GM08714 (cell line): ENCODE measurements around the gene PIAS1.

Source experiments
- H3K4me3 ChIP-seq: fragments of 200-500 bp; sonication (Bioruptor generic); 2 replicates; pipeline ENCODE4 v1.5.1; 2014; ENCODE audit warnings: mild to moderate bottlenecking, low read length, inconsistent platforms
- ZNF274 ChIP-seq: IDR thresholded peaks from 2 replicates; pipeline ENCODE4 v1.6.1; 2012; ENCODE audit warnings: mild to moderate bottlenecking, low read depth, low read length

PIAS1 gene

DNA sequence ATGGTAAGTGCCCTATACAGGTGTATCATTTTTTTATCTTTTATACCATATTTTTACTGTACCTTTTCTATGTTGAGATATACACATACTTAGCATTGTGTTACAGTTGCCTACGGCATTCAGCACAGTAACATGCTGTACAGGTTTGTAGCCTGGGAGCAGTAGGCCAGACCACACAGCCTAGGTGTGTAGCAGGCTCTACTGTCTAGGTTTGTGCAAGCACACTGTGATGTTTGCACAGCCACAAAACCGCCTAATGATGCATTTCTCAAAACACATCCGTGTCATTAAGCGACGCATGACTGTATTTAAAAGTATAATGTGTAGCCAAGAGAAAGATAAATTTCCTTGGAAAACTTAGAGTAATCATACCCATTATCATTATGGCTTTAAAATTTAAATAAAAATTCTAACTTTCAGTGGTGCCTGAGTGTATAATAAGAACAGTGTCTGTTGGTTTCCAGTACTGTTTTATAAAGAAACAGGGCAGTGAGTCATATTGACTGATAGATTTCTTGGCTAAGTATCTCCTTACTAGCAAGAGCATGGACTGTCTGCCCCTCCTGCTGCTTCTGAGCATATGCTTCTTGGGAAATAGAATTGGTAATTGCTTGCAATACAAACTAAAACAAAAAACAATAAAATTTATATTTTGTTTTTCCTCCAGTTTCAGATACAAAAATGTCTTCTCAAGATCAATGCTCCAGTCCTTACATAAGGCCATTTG is 132.7 kb downstream of the PIAS1 start:
- TF ChIP-seq ZNF274, result no peak
- H3K4me3 ChIP-seq, result no peak overlapping the region

DNA sequence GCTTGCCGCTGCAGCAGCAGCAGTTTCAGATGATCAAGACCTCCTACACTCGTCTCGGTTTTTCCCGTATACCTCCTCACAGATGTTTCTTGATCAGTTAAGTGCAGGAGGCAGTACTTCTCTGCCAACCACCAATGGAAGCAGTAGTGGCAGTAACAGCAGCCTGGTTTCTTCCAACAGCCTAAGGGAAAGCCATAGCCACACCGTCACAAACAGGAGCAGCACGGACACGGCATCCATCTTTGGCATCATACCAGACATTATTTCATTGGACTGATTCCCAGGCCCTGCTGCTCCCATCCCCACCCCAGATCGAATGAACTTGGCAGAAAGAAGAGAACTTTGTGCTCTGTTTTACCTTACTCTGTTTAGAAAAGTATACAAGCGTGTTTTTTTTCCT is 133.4 kb downstream of the PIAS1 start:
- TF ChIP-seq ZNF274, result no peak
- H3K4me3 ChIP-seq, result no peak overlapping the region

DNA sequence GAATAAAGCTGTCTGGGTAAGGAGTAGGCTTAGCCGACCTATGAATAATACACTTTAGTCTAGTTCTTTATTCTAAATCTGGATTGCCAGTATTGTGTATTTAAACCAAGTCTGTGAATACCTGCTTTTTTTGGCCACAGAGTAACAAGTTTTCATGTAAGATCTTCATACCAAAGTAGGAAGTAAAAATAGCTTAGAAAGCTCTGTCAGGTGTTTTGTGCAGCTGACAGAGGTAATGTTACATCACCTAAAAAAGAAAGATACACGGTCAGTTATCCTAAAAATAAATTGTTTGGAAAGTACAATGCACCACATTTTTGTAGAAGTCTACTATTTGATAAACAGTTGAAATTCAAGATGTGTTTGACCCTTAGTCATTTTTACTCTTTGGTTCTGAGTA is 134.5 kb downstream of the PIAS1 start:
- H3K4me3 ChIP-seq, result no peak overlapping the region
- TF ChIP-seq ZNF274, result no peak

DNA sequence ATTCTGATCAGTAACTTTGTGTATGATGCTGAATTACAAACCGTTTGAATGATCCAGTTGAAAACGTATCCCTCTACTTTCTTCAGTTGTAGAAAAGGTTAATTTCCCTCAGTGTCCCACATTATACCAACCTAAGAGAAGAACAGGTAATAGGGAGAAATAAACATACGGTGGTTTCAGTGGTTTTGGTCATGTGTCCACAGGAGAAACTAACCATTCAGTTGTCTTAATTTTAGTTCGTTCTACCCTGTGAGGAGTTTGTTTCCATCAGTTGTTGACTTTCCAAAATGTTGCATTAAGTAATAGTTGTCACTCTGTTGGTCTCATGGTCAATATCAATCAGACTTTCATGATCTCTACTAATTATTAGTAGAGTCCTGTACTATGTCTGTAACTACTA is 135.9 kb downstream of the PIAS1 start:
- H3K4me3 ChIP-seq, result no peak overlapping the region
- no peak for TF ChIP-seq ZNF274

DNA sequence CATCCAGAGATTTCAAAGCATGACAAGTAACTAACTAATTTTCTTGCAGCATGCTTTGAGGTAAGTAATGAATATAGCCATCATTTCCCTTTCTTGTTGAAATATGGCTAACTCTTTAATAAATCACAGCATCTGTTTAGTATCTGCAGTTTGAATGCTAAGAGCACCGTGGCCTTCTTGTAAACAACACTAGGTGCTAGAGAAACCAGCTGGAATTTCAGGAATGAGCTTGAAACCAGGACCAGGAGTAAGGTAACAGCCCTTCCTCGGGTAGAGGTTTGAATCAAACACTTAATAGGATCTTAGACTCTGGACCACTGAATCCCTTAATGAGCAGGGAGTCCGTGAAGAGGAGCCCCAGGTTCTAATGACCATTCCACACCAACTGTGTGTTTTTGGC is 137.4 kb downstream of the PIAS1 start:
- TF ChIP-seq ZNF274, result no peak
- no peak overlapping the region; the same call in 1 of the 2 replicates for H3K4me3 ChIP-seq

DNA sequence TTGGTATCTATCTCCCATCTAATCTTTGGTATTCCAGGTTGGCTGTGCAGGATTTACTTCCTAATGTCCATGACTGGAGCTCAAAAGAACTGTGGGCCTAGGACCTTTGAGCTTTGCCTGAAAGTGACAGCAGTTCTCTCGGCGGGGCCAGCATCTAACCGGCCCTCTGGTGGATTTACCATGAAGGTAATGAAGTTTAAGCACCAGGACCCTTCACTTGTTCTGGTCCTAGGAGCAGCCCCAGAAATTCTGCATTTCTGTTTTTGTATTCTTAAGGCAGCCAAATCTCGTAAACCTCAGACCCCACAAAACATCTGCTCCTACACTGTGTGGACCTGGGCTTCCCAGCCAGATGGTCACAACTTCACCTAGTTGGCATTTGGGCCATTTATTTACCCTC is 138.0 kb downstream of the PIAS1 start:
- no peak overlapping the region for H3K4me3 ChIP-seq
- TF ChIP-seq ZNF274, result no peak

DNA sequence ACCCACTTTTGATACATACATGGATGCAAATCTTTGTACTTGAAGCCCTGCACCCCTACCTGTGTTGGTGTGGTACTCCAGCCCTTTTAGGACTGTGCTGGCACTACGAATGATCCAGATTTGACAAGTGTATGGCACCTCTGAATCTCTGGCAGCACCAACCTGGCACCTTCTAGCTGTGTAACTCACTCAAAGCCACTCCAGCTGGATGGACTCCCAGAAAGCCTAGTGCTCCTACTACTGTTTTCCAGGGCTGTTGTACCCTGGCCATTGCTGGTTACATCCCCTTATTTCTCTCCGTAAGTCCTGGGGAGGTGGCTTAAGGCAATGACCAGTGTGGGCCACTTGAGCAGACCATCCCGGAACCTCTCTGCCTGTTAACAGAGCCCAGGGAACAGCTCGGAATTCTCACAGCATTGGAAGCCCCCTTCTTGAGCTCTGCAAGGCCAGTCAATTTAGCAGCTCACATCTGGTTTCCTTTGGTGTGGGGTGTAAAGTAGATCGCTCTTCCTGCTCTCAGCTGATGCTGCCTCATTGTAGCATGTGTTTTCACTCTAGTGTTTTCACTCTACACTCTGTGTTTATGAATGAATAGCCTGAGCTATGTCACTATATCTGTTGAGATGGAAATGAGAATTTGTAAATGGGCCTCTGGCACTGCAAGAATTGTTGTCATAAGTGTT is 138.8 kb downstream of the PIAS1 start:
- no peak for TF ChIP-seq ZNF274
- no peak overlapping the region for H3K4me3 ChIP-seq

DNA sequence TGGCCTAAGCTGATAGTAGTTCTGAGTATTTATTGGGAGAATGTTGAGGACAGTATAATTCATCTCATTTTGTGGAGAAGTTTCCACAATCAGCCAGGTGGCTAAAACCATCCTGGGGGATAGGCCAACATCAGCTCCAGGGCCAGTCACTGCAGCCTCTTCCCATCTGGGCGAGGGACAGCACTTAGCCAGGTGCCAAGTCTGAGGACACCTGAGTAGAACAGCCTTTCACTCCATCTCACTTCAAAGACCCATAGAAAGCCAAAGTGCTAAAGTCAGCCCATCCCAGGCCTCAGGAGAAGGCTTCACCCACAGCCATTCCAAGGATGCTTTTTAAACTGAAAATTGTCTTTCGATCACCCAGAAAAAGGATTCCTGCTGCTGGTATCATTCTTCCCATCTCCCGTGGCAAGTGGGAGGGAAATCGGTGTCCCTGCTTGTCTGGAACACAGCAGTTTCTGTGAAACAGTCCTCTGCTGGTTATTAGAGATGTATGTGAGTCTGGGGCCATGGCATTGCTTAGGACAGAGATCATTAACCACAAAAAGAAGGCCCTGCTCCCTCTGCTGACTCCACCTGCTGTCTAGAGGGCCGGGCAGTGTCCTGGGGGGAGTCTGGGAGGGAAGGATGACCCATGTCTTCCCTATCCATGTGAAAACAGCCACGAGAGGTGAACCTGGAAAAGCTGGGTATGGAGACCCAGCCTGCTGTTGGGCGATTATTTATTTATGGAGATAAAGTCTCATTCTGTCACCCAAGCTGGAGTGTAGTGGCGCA is 141.4 kb downstream of the PIAS1 start:
- H3K4me3 ChIP-seq, result no peak overlapping the region
- TF ChIP-seq ZNF274, result no peak

DNA sequence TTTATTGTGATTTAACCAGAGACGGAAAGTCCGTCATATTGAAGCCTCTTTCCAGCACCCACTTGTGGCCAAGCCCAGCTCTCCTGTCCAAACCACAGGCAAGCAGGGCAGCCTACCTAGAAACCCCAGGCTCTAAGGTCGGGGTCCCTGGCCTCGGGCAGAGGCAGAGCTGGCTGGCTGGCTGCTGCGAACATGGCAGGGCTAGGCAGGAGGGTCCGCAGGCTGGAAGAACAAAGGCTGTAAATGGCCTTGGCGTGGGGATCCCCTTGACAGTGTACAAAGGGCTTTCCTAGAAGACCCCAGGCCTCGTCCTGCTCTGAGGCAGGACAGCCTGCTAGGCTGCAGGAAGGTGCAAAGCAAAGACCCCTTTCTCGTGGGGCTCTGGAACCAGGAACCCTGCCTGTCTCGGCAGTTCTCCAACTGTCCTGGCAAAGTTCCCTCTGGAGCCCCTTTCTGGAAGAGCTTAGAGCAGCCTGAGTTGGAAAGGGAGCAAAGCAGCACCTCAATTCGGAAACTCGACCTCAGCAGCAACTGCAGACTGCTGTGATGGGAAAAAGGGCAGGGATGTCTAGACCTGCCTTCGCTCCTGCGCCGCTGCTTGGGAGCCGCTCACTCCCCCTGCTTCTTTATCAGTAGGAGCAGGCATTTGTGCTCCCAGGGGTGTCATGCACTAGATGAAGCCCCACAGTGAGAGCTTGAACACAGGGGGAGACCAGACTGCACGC is 142.5 kb downstream of the PIAS1 start:
- TF ChIP-seq ZNF274, result no peak
- no peak overlapping the region for H3K4me3 ChIP-seq

DNA sequence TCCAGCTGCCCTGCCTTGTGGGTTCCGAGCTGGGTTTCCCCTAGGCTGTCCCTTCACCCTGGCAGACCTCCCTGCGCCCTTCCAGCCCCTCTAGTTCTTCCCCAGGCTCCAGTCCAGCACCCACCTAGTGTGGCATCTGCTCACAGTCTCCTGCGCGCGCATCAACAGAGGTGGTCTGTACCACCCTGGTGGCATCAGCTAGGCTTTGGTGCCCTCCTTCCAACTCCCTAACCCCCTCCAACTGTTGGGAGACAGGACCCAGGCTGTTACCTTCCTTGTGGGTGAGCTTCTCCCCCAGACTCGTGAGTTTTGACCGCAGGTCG is 143.0 kb downstream of the PIAS1 start:
- no peak overlapping the region for H3K4me3 ChIP-seq
- TF ChIP-seq ZNF274, result no peak

DNA sequence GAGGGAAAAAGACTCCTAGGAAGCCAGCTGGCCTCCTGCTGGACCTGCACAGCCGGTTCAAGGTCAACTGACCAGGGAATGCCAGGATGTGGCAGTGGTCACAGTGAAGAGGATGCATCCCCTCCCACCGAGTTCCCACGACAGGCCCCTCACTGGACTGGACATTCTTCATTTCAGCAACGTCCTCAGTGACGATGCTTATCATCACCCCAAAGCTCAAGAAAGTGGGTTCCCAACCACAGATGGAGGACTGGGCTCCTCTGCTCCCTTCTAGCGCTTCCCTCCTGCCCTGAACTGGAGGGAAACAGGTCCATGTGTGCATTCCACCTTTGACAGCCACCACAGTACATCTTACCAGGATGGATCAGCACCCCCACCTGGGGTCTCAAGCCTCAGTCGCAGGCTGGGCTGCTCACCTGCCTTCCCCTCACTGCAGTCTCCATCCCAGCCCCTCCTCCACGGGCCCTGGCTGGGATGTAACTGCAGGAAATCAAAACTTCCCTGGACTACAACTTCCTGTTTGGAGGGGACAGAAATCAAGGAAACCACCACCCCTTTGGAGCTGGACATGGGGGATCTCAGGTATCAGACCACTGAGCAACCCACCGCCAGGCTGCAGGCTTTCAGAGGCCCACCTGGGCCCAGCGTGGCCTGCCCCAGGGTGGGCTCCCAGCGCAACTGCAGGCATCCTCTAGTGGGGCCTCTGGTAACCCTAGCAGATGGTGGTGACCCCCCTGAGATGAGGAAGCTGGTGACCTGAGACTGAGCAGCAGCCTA is 143.7 kb downstream of the PIAS1 start:
- TF ChIP-seq ZNF274, result no peak
- no peak overlapping the region for H3K4me3 ChIP-seq

DNA sequence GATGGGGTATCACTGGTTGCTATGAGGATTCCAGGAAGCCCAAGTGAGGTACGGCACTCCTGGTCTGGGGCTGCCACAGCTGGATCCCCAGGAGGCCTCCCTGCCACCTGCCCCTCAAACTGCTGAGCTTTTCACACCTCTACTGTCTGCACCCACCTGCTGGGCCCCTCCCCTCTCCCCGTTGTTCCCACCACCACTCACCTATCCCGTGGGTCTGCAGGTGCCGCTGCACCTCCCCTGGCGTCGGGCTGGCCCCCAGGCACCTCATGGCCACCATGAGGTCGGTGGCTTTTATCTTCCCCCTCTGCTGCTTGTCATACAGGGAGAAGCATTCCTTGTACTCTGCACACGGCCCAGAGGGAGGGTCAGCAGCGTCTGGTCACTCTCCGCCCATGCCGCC is 145.2 kb downstream of the PIAS1 start:
- H3K4me3 ChIP-seq, result no peak overlapping the region
- no peak for TF ChIP-seq ZNF274

DNA sequence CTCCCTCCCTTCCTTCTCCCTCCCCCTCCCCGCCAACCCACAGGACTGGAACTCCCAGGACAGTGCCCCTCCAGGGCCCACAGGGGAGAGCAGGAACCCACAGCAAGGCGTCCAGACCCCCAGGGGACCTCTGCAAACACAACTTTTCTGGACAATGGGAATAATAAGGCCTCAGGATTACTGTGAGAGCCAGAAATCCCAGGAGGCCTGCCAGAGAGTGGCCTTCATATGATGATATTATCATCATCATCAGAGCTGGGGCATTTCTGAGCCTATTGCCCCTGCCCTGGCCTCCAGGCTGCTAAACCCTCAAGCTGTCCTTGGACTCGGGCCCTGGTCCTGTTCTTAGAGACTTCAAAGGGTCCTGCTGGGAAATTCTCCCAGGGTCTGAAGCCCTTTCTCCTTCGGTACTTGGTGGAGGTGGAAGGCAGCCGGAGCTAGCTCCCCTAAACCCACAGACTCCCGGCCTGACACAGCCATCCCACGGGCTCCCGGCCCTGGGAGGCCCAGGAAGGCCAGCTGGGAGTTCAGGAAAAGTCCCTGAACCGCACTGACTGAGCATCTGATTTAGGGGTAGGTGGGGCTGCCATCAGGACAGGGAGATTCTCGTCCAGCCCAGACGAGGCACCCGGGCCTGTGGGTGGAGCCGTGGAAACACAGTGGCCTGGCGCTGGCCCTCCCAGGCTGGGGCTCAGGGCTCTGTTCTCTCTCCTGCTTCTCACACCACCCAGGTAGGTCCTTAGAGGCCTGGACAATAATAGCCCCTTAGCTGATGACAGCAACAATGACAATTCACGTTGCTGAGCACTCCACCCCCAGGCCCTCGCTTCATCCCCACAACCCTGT is 146.1 kb downstream of the PIAS1 start:
- H3K4me3 ChIP-seq, result no peak overlapping the region
- TF ChIP-seq ZNF274, result no peak
